ENCODE data around the gene C14orf119.

The C14orf119 gene

GRCh38 chr14:23128969-23129758, 33.9 kb downstream of the C14orf119 start:
- Histone ChIP-seq H3K36me3 (ENCODE audit: control insufficient read depth, insufficient read depth, low read length) (peaks cover 17% of the 10 kb centered on the region), H3K27me3 (ENCODE audit: control insufficient read depth, insufficient read depth, low read length) (no peaks in the 10 kb centered on the region), H3K4me3 (ENCODE audit: low read length) (no peak overlapping the region), H3K4me1 (ENCODE audit: control insufficient read depth, insufficient read depth, low read length) (no peaks in the 10 kb centered on the region), H3K9me3 (ENCODE audit: control insufficient read depth, insufficient read depth, low read length) (no peaks in the 10 kb centered on the region), H3K27ac (ENCODE audit: low read length) (no peak overlapping the region)
- DNase-seq (ENCODE audit: low read depth, low spot score), result no peak
- no CpG with 5 or more reads among the region's 7 CpGs for whole genome bisulfite sequencing (ENCODE audit: insufficient coverage, insufficient read length)

- Histone ChIP-seq H3K9me3 (ENCODE audit: control insufficient read depth, insufficient read depth, low read length) (no peaks in the 10 kb centered on the region), H3K36me3 (ENCODE audit: control insufficient read depth, insufficient read depth, low read length) (peaks cover 17% of the 10 kb centered on the region), H3K27me3 (ENCODE audit: control insufficient read depth, insufficient read depth, low read length) (no peaks in the 10 kb centered on the region), H3K4me1 (ENCODE audit: control insufficient read depth, insufficient read depth, low read length) (no peaks in the 10 kb centered on the region), H3K27ac (ENCODE audit: low read length) (no peak overlapping the region), H3K4me3 (ENCODE audit: low read length) (no peak overlapping the region)
- WGBS (ENCODE audit: insufficient coverage, insufficient read length), result no CpG with 5 or more reads among the region's 7 CpGs
- DNase-seq (ENCODE audit: low read depth, low spot score), result no peak
Measured at GRCh38 chr14:23129759-23130316, 34.5 kb downstream of the C14orf119 start.

GRCh38 chr14:23130871-23131270, 35.6 kb downstream of the C14orf119 start:
- Histone ChIP-seq H3K36me3 (ENCODE audit: control insufficient read depth, insufficient read depth, low read length) (peaks cover 17% of the 10 kb centered on the region), H3K9me3 (ENCODE audit: control insufficient read depth, insufficient read depth, low read length) (no peaks in the 10 kb centered on the region), H3K27me3 (ENCODE audit: control insufficient read depth, insufficient read depth, low read length) (no peaks in the 10 kb centered on the region), H3K4me3 (ENCODE audit: low read length) (no peak overlapping the region), H3K4me1 (ENCODE audit: control insufficient read depth, insufficient read depth, low read length) (no peaks in the 10 kb centered on the region), H3K27ac (ENCODE audit: low read length) (no peak overlapping the region)
- no CpG with 5 or more reads among the region's 3 CpGs for WGBS (ENCODE audit: insufficient coverage, insufficient read length)
- DNase-seq (ENCODE audit: low read depth, low spot score), result no peak

- WGBS (ENCODE audit: insufficient coverage, insufficient read length), result no CpG with 5 or more reads among the region's 5 CpGs
- no peak for DNase-seq (ENCODE audit: low read depth, low spot score)
- Histone ChIP-seq H3K27me3 (ENCODE audit: control insufficient read depth, insufficient read depth, low read length) (no peaks in the 10 kb centered on the region), H3K36me3 (ENCODE audit: control insufficient read depth, insufficient read depth, low read length) (peaks cover 22% of the 10 kb centered on the region), H3K4me1 (ENCODE audit: control insufficient read depth, insufficient read depth, low read length) (no peaks in the 10 kb centered on the region), H3K27ac (ENCODE audit: low read length) (no peak overlapping the region), H3K4me3 (ENCODE audit: low read length) (no peak overlapping the region), H3K9me3 (ENCODE audit: control insufficient read depth, insufficient read depth, low read length) (no peaks in the 10 kb centered on the region)
Measured at GRCh38 chr14:23131482-23131881, 36.2 kb downstream of the C14orf119 start.

- no CpG with 5 or more reads among the region's 8 CpGs for WGBS (ENCODE audit: insufficient coverage, insufficient read length)
- H3K4me3 ChIP-seq (ENCODE audit: low read length), result no peak overlapping the region
- H3K36me3 ChIP-seq (ENCODE audit: control insufficient read depth, insufficient read depth, low read length), result peaks cover 23% of the 10 kb centered on the region
- no peaks in the 10 kb centered on the region for H3K9me3 ChIP-seq (ENCODE audit: control insufficient read depth, insufficient read depth, low read length)
- H3K27ac ChIP-seq (ENCODE audit: low read length), result no peak overlapping the region
- DNase-seq (ENCODE audit: low read depth, low spot score), result no peak
- no peaks in the 10 kb centered on the region for H3K4me1 ChIP-seq (ENCODE audit: control insufficient read depth, insufficient read depth, low read length)
- H3K27me3 ChIP-seq (ENCODE audit: control insufficient read depth, insufficient read depth, low read length), result no peaks in the 10 kb centered on the region
Measured at GRCh38 chr14:23132970-23133369, 37.7 kb downstream of the C14orf119 start.

- Histone ChIP-seq H3K27ac (ENCODE audit: low read length) (no peak overlapping the region), H3K36me3 (ENCODE audit: control insufficient read depth, insufficient read depth, low read length) (peaks cover 27% of the 10 kb centered on the region), H3K27me3 (ENCODE audit: control insufficient read depth, insufficient read depth, low read length) (no peaks in the 10 kb centered on the region; the same call in 1 of the 2 replicates), H3K4me3 (ENCODE audit: low read length) (no peak overlapping the region), H3K9me3 (ENCODE audit: control insufficient read depth, insufficient read depth, low read length) (no peaks in the 10 kb centered on the region), H3K4me1 (ENCODE audit: control insufficient read depth, insufficient read depth, low read length) (no peaks in the 10 kb centered on the region)
- WGBS (ENCODE audit: insufficient coverage, insufficient read length), result no CpG with 5 or more reads among the region's 16 CpGs
- no peak for DNase-seq (ENCODE audit: low read depth, low spot score)
Measured at GRCh38 chr14:23136566-23137133, 41.3 kb downstream of the C14orf119 start.

- DNase-seq (ENCODE audit: low read depth, low spot score), result no peak
- no peaks in the 10 kb centered on the region for H3K9me3 ChIP-seq (ENCODE audit: control insufficient read depth, insufficient read depth, low read length)
- no peak overlapping the region for H3K27ac ChIP-seq (ENCODE audit: low read length)
- H3K4me1 ChIP-seq (ENCODE audit: control insufficient read depth, insufficient read depth, low read length), result no peaks in the 10 kb centered on the region
- WGBS (ENCODE audit: insufficient coverage, insufficient read length), result no CpG with 5 or more reads among the region's 11 CpGs
- H3K36me3 ChIP-seq (ENCODE audit: control insufficient read depth, insufficient read depth, low read length), result peaks cover 27% of the 10 kb centered on the region
- H3K27me3 ChIP-seq (ENCODE audit: control insufficient read depth, insufficient read depth, low read length), result no peaks in the 10 kb centered on the region; the same call in 1 of the 2 replicates
- H3K4me3 ChIP-seq (ENCODE audit: low read length), result no peak overlapping the region
Measured at GRCh38 chr14:23137192-23137812, 42.0 kb downstream of the C14orf119 start.

- peaks cover 27% of the 10 kb centered on the region for H3K36me3 ChIP-seq (ENCODE audit: control insufficient read depth, insufficient read depth, low read length)
- WGBS (ENCODE audit: insufficient coverage, insufficient read length), result no CpG with 5 or more reads among the region's 6 CpGs
- H3K4me3 ChIP-seq (ENCODE audit: low read length), result no peak overlapping the region
- DNase-seq (ENCODE audit: low read depth, low spot score), result no peak
- no peaks in the 10 kb centered on the region; the same call in 1 of the 2 replicates for H3K27me3 ChIP-seq (ENCODE audit: control insufficient read depth, insufficient read depth, low read length)
- no peaks in the 10 kb centered on the region for H3K4me1 ChIP-seq (ENCODE audit: control insufficient read depth, insufficient read depth, low read length)
- H3K9me3 ChIP-seq (ENCODE audit: control insufficient read depth, insufficient read depth, low read length), result no peaks in the 10 kb centered on the region
- no peak overlapping the region for H3K27ac ChIP-seq (ENCODE audit: low read length)
Measured at GRCh38 chr14:23137813-23138535, 42.7 kb downstream of the C14orf119 start.

GRCh38 chr14:23139874-23140273, 44.6 kb downstream of the C14orf119 start:
- H3K9me3 ChIP-seq (ENCODE audit: control insufficient read depth, insufficient read depth, low read length), result no peaks in the 10 kb centered on the region
- no CpG with 5 or more reads among the region's 2 CpGs for WGBS (ENCODE audit: insufficient coverage, insufficient read length)
- H3K27ac ChIP-seq (ENCODE audit: low read length), result no peak overlapping the region
- H3K4me3 ChIP-seq (ENCODE audit: low read length), result no peak overlapping the region
- H3K27me3 ChIP-seq (ENCODE audit: control insufficient read depth, insufficient read depth, low read length), result no peaks in the 10 kb centered on the region; the same call in 1 of the 2 replicates
- H3K36me3 ChIP-seq (ENCODE audit: control insufficient read depth, insufficient read depth, low read length), result peaks cover 27% of the 10 kb centered on the region
- H3K4me1 ChIP-seq (ENCODE audit: control insufficient read depth, insufficient read depth, low read length), result no peaks in the 10 kb centered on the region
- no peak for DNase-seq (ENCODE audit: low read depth, low spot score)

GRCh38 chr14:23140371-23140770, 45.1 kb downstream of the C14orf119 start:
- Histone ChIP-seq H3K9me3 (ENCODE audit: control insufficient read depth, insufficient read depth, low read length) (no peaks in the 10 kb centered on the region), H3K36me3 (ENCODE audit: control insufficient read depth, insufficient read depth, low read length) (peaks cover 27% of the 10 kb centered on the region), H3K27me3 (ENCODE audit: control insufficient read depth, insufficient read depth, low read length) (no peaks in the 10 kb centered on the region; the same call in 1 of the 2 replicates), H3K4me1 (ENCODE audit: control insufficient read depth, insufficient read depth, low read length) (no peaks in the 10 kb centered on the region), H3K4me3 (ENCODE audit: low read length) (no peak overlapping the region), H3K27ac (ENCODE audit: low read length) (no peak overlapping the region)
- DNase-seq (ENCODE audit: low read depth, low spot score), result no peak
- no CpG with 5 or more reads among the region's 6 CpGs for WGBS (ENCODE audit: insufficient coverage, insufficient read length)

Measured in iPS DF 6.9 (cell line).